ENCODE measurements around the gene TAMM41.
"Not testable (repeated sequence)": the region's sequence is repeated elsewhere in the genome, so short reads cannot be mapped to it uniquely, and the experiment has no call there.

Gene TAMM41

DNA sequence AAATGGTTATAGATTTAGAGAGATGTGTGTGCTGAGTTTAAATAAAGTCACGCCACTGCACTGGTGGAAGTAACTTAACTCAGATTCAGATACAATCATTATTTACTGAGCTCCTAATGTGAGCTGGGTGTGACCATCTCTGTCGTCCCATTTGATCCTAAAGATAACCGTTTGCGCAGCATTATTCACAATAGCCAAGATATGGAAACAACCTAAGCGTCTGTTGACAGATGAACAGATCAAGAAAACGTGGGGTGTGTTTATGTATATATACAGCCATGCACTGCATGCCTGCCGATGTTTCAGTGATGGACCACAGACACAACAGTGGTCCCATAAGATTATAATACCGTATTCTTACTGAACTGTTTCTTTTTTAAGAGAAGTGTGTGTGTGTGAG is 71.2 kb downstream of the TAMM41 start:
- TF ChIP-seq, protein P1, sequence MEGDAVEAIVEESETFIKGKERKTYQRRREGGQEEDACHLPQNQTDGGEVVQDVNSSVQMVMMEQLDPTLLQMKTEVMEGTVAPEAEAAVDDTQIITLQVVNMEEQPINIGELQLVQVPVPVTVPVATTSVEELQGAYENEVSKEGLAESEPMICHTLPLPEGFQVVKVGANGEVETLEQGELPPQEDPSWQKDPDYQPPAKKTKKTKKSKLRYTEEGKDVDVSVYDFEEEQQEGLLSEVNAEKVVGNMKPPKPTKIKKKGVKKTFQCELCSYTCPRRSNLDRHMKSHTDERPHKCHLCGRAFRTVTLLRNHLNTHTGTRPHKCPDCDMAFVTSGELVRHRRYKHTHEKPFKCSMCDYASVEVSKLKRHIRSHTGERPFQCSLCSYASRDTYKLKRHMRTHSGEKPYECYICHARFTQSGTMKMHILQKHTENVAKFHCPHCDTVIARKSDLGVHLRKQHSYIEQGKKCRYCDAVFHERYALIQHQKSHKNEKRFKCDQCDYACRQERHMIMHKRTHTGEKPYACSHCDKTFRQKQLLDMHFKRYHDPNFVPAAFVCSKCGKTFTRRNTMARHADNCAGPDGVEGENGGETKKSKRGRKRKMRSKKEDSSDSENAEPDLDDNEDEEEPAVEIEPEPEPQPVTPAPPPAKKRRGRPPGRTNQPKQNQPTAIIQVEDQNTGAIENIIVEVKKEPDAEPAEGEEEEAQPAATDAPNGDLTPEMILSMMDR (IDR thresholded peaks at IDR 0.05; ENCODE audit: borderline replicate concordance, insufficient read depth, low read depth, low read length) = no peak
- H3K4me3 ChIP-seq (ENCODE audit: low read depth, low read length) = no peak overlapping the region

DNA sequence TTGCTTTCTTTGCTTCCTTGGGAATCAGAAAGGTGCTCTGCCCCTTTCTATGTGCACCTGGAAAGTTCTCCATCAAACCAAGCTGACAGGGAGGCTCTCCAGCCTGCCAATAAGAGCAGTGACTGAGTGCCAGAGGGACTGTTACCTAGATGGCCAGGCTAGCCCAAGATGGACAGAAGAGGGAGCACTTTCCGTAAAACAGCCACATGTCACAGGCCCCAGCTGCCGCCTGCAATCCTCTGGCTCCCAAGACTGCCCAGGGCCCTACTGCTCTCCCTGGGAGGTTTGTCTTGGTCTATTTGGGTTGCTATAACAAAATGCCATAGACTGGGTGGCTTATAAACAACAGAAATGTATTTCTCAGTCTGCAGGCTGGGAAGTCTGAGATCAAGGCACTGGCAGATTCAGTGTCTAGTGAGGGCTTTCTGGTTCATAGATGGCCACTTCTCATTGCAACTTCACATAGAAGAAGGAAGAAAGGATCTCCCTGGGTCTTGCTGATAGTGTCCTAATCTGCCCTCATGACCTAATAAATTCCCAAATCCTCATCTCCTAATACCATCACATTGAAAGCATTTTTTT is 72.3 kb downstream of the TAMM41 start:
- H3K4me3 ChIP-seq (ENCODE audit: low read depth, low read length) = no peak overlapping the region
- TF ChIP-seq, protein P1 (IDR thresholded peaks at IDR 0.05; ENCODE audit: borderline replicate concordance, insufficient read depth, low read depth, low read length) = peak; percentile 5; the same call in 1 of the 2 replicates

- not testable (repeated sequence) for H3K4me3 ChIP-seq (ENCODE audit: low read depth, low read length)
These were observed 74.8 kb downstream of the TAMM41 start for GRCh38 chr3:11771931-11772330.

- TF ChIP-seq, protein P1 (IDR thresholded peaks at IDR 0.05; ENCODE audit: borderline replicate concordance, insufficient read depth, low read depth, low read length) = no peak
These were observed 76.0 kb downstream of the TAMM41 start for GRCh38 chr3:11770477-11771391.

DNA sequence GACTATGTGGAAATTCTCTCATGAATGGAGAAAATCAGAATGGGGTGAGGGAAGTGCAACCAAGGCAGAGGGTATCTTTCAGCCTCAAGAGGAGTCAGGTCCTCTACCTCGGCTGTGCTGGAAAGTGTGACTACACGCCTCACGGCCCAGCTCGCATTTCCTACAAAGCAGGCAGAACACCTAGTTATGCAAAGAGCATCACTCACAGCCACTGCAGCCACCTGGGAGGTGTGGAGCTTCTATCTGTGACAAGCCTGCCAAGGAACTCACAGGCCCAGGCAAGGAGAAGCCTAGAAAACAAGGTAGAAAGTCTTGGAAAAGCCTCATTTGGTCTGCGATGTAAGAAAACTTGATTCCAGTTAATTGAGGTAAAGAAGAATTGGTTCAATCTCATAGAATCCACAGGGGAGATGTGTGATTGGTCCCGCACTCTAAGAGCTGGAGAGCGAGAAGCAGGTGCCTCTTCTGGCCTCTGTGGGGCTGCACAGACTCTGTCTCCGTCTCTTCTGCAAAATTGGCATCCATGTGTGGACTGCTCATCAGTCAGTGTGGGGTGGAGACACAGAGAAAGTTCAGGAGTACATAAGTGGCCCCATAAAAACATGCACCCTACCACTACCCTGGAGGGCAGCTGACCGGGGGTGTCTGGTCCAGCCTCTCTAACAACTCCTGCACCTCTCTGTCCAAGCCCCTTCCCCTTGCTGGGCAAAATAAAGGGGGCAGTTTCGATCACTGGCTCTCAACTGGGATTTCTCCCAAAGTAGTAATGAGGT is 76.8 kb downstream of the TAMM41 start:
- TF ChIP-seq, protein P1 (IDR thresholded peaks at IDR 0.05; ENCODE audit: borderline replicate concordance, insufficient read depth, low read depth, low read length) = no peak
- no peak overlapping the region for H3K4me3 ChIP-seq (ENCODE audit: low read depth, low read length)

More at GRCh38 chr3:11770477-11771391, 76.0 kb downstream of the TAMM41 start:
- no peak overlapping the region for H3K4me3 ChIP-seq (ENCODE audit: low read depth, low read length)

DNA sequence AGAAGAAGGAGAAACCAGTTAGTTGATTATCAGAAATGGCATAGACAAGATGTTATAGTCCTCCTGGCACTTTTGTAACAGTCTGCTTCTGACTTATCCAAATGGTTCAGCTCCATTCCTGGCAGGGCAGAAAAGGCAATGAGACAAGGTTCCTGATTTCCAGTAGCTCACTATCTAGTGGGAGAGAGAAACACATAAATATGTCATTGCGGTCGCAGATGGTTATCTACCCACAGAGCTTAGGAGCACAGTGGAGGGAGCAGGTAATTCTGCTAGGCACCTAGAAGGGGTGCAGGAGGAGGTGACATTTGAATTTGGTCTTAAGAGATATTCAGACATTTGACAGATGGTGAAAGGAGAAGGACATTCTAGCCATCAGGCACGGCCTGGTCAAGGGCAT is 78.1 kb downstream of the TAMM41 start:
- TF ChIP-seq, protein P1 (IDR thresholded peaks at IDR 0.05; ENCODE audit: borderline replicate concordance, insufficient read depth, low read depth, low read length) = no peak
- no peak overlapping the region for H3K4me3 ChIP-seq (ENCODE audit: low read depth, low read length)

GRCh38 chr3:11764931-11765363 is 81.7 kb downstream of the TAMM41 start:
- H3K4me3 ChIP-seq (ENCODE audit: low read depth, low read length) = no peak overlapping the region
- TF ChIP-seq, protein P1 (IDR thresholded peaks at IDR 0.05; ENCODE audit: borderline replicate concordance, insufficient read depth, low read depth, low read length) = no peak

All from GM12875 (cell line).